Activated B cell treated with CpG ODN at 0.5 μM for 24 hours (primary cell): ENCODE results near the gene TREX2. TPM values are rescaled to one million over a fixed set of nuclear protein-coding genes. Genes with fewer than 3 reads are reported as not detected.

Experiments used
- ATAC-seq: fragments of 200-7000 bp; cut with Tn5 transposase; one replicate; pipeline ENCODE4 v1.10.0; 2021; ENCODE audit warnings: low read depth, mild to moderate bottlenecking, moderate library complexity
- CTCF ChIA-PET: fragments of 350-600 bp; sonication (Branson Sonifier 250); formaldehyde crosslinking; loops from one replicate; lab custom pipeline; 2021; ENCODE audit warnings: antibody characterized with exemption; lab: Charles Lee
- POLR2A ChIA-PET: fragments of 350-600 bp; sonication (Branson Sonifier 250); formaldehyde crosslinking; loops from one replicate; lab custom pipeline; 2021; ENCODE audit warnings: antibody characterized with exemption; lab: Charles Lee
- DNase-seq: peaks from one replicate; pipeline ENCODE4 v3.0.0; 2022
- H3K27ac Mint-ChIP-seq: one replicate; pipeline ENCODE4 v1.8.0; 2020; ENCODE audit warnings: mixed read lengths
- H3K27me3 Mint-ChIP-seq: one replicate; pipeline ENCODE4 v1.8.0; 2021; ENCODE audit warnings: mixed read lengths
- H3K36me3 Mint-ChIP-seq: one replicate; pipeline ENCODE4 v1.8.0; 2021; ENCODE audit warnings: low read depth, mixed read lengths
- H3K4me1 Mint-ChIP-seq: one replicate; pipeline ENCODE4 v1.8.0; 2021; ENCODE audit warnings: mixed read lengths
- H3K4me3 Mint-ChIP-seq: one replicate; pipeline ENCODE4 v1.8.0; 2020; ENCODE audit warnings: mild to moderate bottlenecking, mixed read lengths
- H3K9me3 Mint-ChIP-seq: one replicate; pipeline ENCODE4 v1.8.0; 2020; ENCODE audit warnings: mixed read lengths
- intact Hi-C: fragments of 100-400 bp; cut with micrococcal nuclease; formaldehyde crosslinking; loops from one replicate; pipeline ENCODE4 v1.15.1; 2024
- total RNA-seq: library from RNA; stranded (reverse); gene quantifications from 2 replicates; pipeline ENCODE4 v1.2.3, GENCODE V29; 2022
- TF ChIP-seq, protein P1 (sequence below): fragments of 200-600 bp; IDR thresholded peaks from one replicate; pipeline ENCODE4 v1.8.0; 2022; ENCODE audit warnings: antibody characterized with exemption, mild to moderate bottlenecking

Gene TREX2
- total RNA-seq, 1 donor from 2014 or later: 3.2 TPM

DNA sequence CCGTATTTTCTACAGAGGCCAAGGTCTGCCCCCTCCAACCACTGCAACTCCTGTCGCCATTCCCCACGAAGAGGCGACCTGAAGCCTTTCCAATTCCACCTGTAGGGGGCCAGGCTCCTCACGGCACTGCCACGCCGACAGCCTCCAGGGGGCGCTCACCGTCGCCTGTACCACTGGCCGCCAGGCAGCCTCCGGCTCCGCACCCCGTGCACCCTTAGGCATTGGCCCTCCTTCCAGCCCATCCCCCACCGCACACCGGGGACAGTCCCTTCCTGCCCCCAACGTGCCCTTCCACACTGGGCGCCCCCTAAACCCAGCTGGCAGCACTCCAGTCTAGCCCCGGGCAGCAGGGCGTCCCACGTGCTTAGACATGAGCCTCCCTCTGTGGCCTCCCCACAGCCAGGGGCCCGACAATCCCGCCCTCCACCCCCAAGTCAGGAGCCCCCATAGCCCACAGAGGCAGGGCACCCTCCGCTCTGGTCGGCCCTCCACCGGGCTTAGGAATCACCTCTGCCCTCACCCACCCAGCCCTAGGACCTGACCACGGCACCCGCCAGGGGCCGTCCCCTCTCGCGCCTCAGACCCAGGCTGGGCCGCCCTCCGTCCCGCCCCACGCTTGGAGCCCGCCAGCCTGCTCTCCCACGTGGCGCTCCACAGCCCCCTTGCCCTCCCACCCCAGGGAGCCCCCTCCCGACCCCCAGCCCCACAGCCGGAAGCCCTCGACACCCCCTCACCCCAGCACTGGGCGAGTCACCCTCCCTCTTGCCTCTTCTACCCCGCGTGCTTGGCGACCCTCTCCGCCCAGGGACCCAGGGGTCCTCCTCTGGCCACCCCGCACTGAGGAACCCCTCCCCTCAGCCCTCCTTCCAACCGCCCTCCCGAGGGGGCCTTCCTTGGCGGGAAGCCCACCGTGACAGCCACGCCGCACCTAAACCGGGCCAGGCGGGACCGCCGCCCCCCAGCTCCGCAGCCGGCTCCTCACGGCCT, 45.4 kb downstream of the TREX2 start:
- ChIA-PET POLR2A (no interaction called here), CTCF (no interaction called here)
- Mint-ChIP-seq H3K27ac (no peak overlapping the region), H3K36me3 (no peaks in the 10 kb centered on the region), H3K4me1 (peaks cover 6% of the 10 kb centered on the region), H3K27me3 (no peaks in the 10 kb centered on the region), H3K9me3 (peaks cover 2% of the 10 kb centered on the region), H3K4me3 (no peak overlapping the region)
- intact Hi-C loops: no loop called here
- peak; percentile 29 for DNase-seq
- peak; percentile 57 for ATAC-seq
- TF ChIP-seq, protein P1, sequence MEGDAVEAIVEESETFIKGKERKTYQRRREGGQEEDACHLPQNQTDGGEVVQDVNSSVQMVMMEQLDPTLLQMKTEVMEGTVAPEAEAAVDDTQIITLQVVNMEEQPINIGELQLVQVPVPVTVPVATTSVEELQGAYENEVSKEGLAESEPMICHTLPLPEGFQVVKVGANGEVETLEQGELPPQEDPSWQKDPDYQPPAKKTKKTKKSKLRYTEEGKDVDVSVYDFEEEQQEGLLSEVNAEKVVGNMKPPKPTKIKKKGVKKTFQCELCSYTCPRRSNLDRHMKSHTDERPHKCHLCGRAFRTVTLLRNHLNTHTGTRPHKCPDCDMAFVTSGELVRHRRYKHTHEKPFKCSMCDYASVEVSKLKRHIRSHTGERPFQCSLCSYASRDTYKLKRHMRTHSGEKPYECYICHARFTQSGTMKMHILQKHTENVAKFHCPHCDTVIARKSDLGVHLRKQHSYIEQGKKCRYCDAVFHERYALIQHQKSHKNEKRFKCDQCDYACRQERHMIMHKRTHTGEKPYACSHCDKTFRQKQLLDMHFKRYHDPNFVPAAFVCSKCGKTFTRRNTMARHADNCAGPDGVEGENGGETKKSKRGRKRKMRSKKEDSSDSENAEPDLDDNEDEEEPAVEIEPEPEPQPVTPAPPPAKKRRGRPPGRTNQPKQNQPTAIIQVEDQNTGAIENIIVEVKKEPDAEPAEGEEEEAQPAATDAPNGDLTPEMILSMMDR: no peak

DNA sequence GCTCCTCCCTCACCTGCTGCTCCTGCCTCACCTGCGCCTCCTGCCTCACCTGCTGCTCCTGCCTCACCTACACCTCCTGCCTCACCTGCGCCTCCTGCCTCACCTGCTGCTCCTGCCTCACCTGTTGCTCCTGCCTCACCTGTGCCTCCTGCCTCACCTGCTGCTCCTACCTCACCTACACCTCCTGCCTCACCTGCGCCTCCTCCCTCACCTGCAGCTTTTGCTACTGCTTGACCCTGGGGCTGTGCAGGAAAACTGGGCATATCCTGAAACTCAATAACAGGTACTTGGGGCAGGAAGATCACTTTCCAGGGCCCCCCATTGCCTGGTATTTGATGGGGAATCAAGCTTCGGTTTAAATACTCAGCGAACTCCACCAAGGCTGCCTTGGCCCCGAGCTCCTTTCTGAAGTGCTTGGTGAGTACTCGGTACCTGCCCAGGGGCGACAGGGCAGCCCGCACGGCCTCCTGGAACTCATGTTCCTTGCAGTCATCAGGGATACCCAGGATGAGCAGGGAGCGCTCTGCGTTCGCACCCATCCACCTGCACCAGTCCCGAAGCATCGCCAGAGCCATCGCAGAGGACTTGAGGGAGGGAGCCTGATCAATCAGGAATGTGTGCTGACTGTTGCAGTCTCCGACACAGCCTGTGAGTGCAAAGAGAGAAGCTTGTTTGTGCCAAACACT, 47.4 kb downstream of the TREX2 start:
- DNase-seq (no peak), ATAC-seq (no peak)
- intact Hi-C loops: no loop called here
- Mint-ChIP-seq H3K4me3 (no peak overlapping the region), H3K4me1 (peaks cover 6% of the 10 kb centered on the region), H3K9me3 (peaks cover 2% of the 10 kb centered on the region), H3K27me3 (no peaks in the 10 kb centered on the region), H3K36me3 (no peaks in the 10 kb centered on the region), H3K27ac (no peak overlapping the region)
- TF ChIP-seq, protein P1: no peak
- POLR2A ChIA-PET: no interaction called here
- CTCF ChIA-PET: no interaction called here

DNA sequence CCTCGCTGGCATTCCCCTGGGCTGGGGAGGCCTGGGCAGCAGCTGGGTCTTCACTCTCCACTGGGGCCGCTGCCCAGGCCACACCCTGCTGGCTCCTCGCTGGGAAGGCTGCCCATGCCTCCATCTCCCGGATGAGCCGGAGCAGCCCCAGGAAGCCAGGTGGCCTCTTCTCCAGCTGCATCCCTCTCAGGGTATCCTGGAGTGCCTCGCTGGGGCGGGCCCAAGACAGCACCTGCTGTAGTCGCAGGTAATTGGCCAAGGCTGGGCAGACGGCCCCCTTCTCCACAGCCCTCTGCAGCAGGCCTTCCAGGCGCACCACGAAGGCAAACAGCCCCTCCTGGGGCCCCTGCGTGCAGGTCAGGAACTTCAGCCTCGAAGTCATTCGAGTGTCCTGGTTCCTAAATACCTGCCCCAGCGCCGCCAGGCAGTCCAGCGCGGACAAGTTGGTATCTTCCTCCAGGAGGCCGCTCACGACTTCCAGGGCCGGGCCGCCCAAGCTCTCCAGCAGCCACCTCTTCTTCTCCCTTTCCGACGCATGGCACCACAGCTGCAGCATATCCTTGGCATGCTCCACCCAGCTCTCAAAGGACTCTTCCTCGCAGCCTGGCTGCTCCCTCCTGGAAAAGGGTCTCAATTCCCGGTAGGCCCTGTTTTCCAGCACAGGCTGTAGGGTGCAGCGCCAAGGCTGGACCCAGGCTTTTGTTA, 48.4 kb downstream of the TREX2 start:
- Mint-ChIP-seq H3K4me3 (no peak overlapping the region), H3K27me3 (no peaks in the 10 kb centered on the region), H3K36me3 (no peaks in the 10 kb centered on the region), H3K4me1 (peaks cover 6% of the 10 kb centered on the region), H3K27ac (no peak overlapping the region), H3K9me3 (peaks cover 2% of the 10 kb centered on the region)
- ATAC-seq: no peak
- POLR2A ChIA-PET: no interaction called here
- CTCF ChIA-PET: no interaction called here
- DNase-seq: no peak
- TF ChIP-seq, protein P1: no peak
- intact Hi-C loops: no loop called here

DNA sequence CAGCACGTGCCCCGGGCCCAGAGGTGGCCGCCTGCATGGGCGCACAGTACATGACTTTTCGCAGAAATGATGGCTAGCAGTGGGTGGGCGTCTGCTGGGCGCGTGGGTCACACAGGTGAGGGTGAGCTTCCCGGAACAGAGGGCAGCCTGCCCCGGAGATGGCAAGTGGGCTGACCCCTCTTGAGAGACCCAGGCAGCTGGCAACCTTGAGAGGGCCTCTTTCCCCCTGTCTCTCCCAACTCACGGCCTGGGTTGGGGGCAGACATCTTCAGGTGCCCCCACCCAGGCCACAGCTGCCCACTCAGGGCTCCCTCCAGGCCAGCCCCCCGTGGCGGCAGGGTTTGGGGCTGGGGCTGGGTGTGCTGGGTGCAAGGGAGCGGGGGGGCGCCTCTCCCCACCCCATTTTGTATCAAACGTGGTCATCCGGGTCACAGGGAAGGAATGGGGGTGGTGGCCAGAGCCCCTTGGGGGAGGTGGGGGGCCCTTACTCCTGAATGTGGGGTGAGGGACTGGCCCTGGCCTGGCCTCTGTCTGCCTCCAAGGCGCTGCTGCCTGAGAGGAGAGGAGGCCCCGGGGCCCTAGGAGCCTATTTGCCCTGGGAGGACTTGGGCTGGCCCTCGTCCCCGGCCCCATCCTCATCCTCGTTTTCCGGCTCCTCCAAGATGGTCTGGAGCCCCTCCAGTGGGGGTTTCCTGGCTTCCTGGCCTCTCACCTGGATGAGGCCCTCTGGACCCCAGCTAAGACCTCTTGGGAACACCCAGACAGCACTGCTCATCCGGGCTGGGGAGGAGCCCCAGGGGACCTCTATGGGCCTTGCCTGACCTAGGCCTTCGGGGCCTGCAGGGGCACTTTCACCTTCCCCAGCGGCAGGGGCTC, 49.3 kb downstream of the TREX2 start:
- no peak overlapping the region for H3K4me3 Mint-ChIP-seq
- H3K4me1 Mint-ChIP-seq: peaks cover 6% of the 10 kb centered on the region
- no peaks in the 10 kb centered on the region for H3K36me3 Mint-ChIP-seq
- DNase-seq (no peak), ATAC-seq (no peak)
- H3K9me3 Mint-ChIP-seq: peaks cover 2% of the 10 kb centered on the region
- intact Hi-C loops: no loop called here
- ChIA-PET CTCF (no interaction called here), POLR2A (no interaction called here)
- H3K27ac Mint-ChIP-seq: no peak overlapping the region
- TF ChIP-seq, protein P1: no peak
- H3K27me3 Mint-ChIP-seq: no peaks in the 10 kb centered on the region
